Measurements from ENCODE around the gene TGFA. TPM values are rescaled to one million over a fixed set of nuclear protein-coding genes. Genes with fewer than 3 reads are reported as not detected.

Gene TGFA
- total and polyA plus RNA-seq, 8 donors = 0.89 to 16.0 (median 3.7) TPM; not detected in 1

- Histone ChIP-seq H3K4me1 (no peaks in the 10 kb centered on the region), H3K27ac (no peak overlapping the region), H3K4me3 (no peak overlapping the region), H3K36me3 (no peaks in the 10 kb centered on the region), H3K9me3 (no peaks in the 10 kb centered on the region), H3K27me3 (peaks cover 0 to 17% (median 0%) of the 10 kb centered on the region in 3 donors)
- WGBS, 5 donors = 55 to 65% (median 59%) methylated on average over 7 of the region's 7 CpGs
- TF ChIP-seq EP300 (IDR thresholded peaks at IDR 0.05) (no peak), CTCF (IDR thresholded peaks at IDR 0.05) (no peak), POLR2A (IDR thresholded peaks at IDR 0.05) (no peak), POLR2AphosphoS5 (IDR thresholded peaks at IDR 0.05) (no peak)
- no peak for DNase-seq
- intact Hi-C loops (cut with DNase I; ENCODE audit: low total_unique reads) = no loop called here
Observed at GRCh38 chr2:70570041-70570661, 16.5 kb upstream of the TGFA start.

DNA sequence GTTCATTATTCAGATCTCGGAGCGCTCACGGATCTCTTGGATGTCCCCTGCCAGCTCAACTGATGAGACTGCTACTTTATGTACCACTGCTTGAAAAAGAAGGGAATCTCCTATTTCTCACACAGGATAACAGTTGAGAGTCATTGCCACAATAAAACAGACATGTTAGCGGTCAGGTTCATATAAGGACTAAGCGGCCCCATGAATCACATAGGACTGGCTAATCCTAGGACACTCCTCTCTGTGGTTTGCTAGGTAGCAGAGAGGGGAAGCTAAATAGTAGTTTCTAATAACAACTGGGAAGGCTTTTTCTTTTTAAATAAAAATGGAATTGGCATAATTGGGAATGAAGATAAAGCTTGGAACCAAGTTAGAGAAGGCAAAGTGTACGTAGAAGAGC lies 15.9 kb upstream of the TGFA start:
- DNase-seq = no peak
- WGBS, 5 donors = 80 to 97% (median 94%) methylated on average over 6 of the region's 6 CpGs
- no peak for TF ChIP-seq POLR2A (IDR thresholded peaks at IDR 0.05)
- TF ChIP-seq POLR2AphosphoS5 (IDR thresholded peaks at IDR 0.05) = no peak
- no peak for TF ChIP-seq EP300 (IDR thresholded peaks at IDR 0.05)
- no peak for TF ChIP-seq CTCF (IDR thresholded peaks at IDR 0.05)
- Histone ChIP-seq H3K9me3 (no peaks in the 10 kb centered on the region), H3K36me3 (no peaks in the 10 kb centered on the region), H3K4me1 (no peaks in the 10 kb centered on the region), H3K27ac (no peak overlapping the region), H3K4me3 (no peak overlapping the region), H3K27me3 (peaks cover 0 to 17% (median 0%) of the 10 kb centered on the region in 3 donors)
- intact Hi-C loops (cut with DNase I; ENCODE audit: low total_unique reads) = no loop called here

GRCh38 chr2:70566906-70567305 lies 13.3 kb upstream of the TGFA start:
- intact Hi-C loops (cut with DNase I; ENCODE audit: low total_unique reads) = no loop called here
- Histone ChIP-seq H3K4me1 (no peaks in the 10 kb centered on the region), H3K27me3 (peaks cover 0 to 5% (median 0%) of the 10 kb centered on the region in 3 donors), H3K4me3 (no peak overlapping the region), H3K27ac (no peak overlapping the region), H3K9me3 (no peaks in the 10 kb centered on the region), H3K36me3 (no peaks in the 10 kb centered on the region)
- WGBS, 5 donors = 78 to 94% (median 86%) methylated on average over 2 of the region's 2 CpGs
- DNase-seq = no peak
- no peak for TF ChIP-seq POLR2A (IDR thresholded peaks at IDR 0.05)
- TF ChIP-seq EP300 (IDR thresholded peaks at IDR 0.05) = no peak
- TF ChIP-seq POLR2AphosphoS5 (IDR thresholded peaks at IDR 0.05) = no peak
- TF ChIP-seq CTCF (IDR thresholded peaks at IDR 0.05) = no peak

DNA sequence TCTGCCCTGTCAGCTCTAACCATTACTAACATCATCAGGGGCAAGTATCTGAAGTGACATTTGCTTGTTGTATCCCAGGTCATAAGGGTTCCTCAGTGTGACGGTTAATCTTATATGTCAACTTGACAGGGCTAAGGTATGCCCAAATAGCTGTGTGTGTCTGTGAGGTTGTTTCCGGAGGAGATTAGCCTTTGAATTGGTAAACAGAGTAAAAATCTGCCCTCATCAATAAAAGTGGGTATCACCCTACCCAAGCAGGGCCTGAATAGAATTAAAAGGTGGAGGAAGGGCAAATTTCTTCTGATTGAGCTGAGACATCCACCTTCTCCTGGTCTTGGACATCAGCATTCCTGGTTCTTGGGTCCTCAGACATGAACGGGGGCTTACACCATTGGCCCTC lies 12.8 kb upstream of the TGFA start:
- Histone ChIP-seq H3K27ac (no peak overlapping the region), H3K9me3 (no peaks in the 10 kb centered on the region), H3K4me1 (no peaks in the 10 kb centered on the region), H3K27me3 (peaks cover 0 to 5% (median 0%) of the 10 kb centered on the region in 3 donors), H3K36me3 (no peaks in the 10 kb centered on the region), H3K4me3 (no peak overlapping the region)
- intact Hi-C loops (cut with DNase I; ENCODE audit: low total_unique reads) = no loop called here
- TF ChIP-seq EP300 (IDR thresholded peaks at IDR 0.05) = no peak
- TF ChIP-seq CTCF (IDR thresholded peaks at IDR 0.05) = no peak
- TF ChIP-seq POLR2AphosphoS5 (IDR thresholded peaks at IDR 0.05) = no peak
- TF ChIP-seq POLR2A (IDR thresholded peaks at IDR 0.05) = no peak
- WGBS, 5 donors = 87 to 95% (median 88%) methylated on average over 3 of the region's 3 CpGs
- no peak for DNase-seq
